SU-DHL-6 (cell line): ENCODE measurements around the gene FOXI3.

ENCODE experiments used
- H2AFZ ChIP-seq: fragments of 200-600 bp; sonication (generic); 2 replicates; pipeline ENCODE4 v1.6.1; 2014; ENCODE audit warnings: low read depth, mild to moderate bottlenecking, moderate library complexity, mixed read lengths, antibody characterized with exemption, low read length; ENCODE audit not compliant: severe bottlenecking
- H3F3A ChIP-seq: fragments of 200-600 bp; shearing (Covaris generic); 2 replicates; pipeline ENCODE4 v1.6.0; 2016; ENCODE audit warnings: antibody characterized with exemption, mild to moderate bottlenecking; ENCODE audit not compliant: insufficient read depth
- H3K27ac ChIP-seq: fragments of 200-600 bp; sonication (generic); 2 replicates; pipeline ENCODE4 v1.5.1; 2016; ENCODE audit warnings: low read depth, mild to moderate bottlenecking, low read length, moderate library complexity, mixed read lengths
- H3K27me3 ChIP-seq: fragments of 200-600 bp; sonication (generic), shearing (Covaris generic); 2 replicates; pipeline ENCODE4 v1.6.0; 2014; ENCODE audit warnings: mild to moderate bottlenecking, low read length
- H3K36me3 ChIP-seq: fragments of 200-600 bp; sonication (generic); 2 replicates; pipeline ENCODE4 v1.6.1; 2014; ENCODE audit warnings: mild to moderate bottlenecking, low read length, mixed read lengths
- H3K4me2 ChIP-seq: fragments of 300-600, 200-600 bp; shearing (Covaris generic), sonication (generic); 2 replicates; pipeline ENCODE4 v1.6.0; 2014; ENCODE audit warnings: low read length, low read depth, mild to moderate bottlenecking; ENCODE audit not compliant: poor library complexity, severe bottlenecking
- H3K4me3 ChIP-seq: fragments of 200-600 bp; sonication (generic); 2 replicates; pipeline ENCODE4 v1.5.1; 2014; ENCODE audit warnings: antibody characterized with exemption, low read length, mild to moderate bottlenecking, mixed read lengths; ENCODE audit not compliant: insufficient read depth, poor library complexity, severe bottlenecking
- H3K79me2 ChIP-seq: fragments of 200-600 bp; sonication (generic); 2 replicates; pipeline ENCODE4 v1.6.1; 2014; ENCODE audit warnings: mild to moderate bottlenecking, low read length, moderate library complexity; ENCODE audit not compliant: insufficient read depth
- H3K9ac ChIP-seq: fragments of 200-600 bp; sonication (generic); 2 replicates; pipeline ENCODE4 v1.7.0; 2014; ENCODE audit warnings: mild to moderate bottlenecking, low read length
- H3K9me2 ChIP-seq: fragments of 200-600 bp; sonication (generic); replicated peaks from 2 replicates; pipeline ENCODE4 v1.6.1; 2014; ENCODE audit warnings: low read length; ENCODE audit not compliant: insufficient read depth
- H3K9me3 ChIP-seq: fragments of 200-600 bp; sonication (generic); 2 replicates; pipeline ENCODE4 v1.6.1; 2014; ENCODE audit warnings: low read length, mixed read lengths; ENCODE audit not compliant: insufficient read depth
- H4K20me1 ChIP-seq: fragments of 200-600 bp; sonication (generic); 2 replicates; pipeline ENCODE4 v1.6.1; 2014; ENCODE audit warnings: low read depth, mild to moderate bottlenecking, antibody characterized with exemption, low read length, moderate library complexity, mixed read lengths
- CTCF ChIP-seq: fragments of 200-600 bp; sonication (generic); IDR thresholded peaks from one replicate; pipeline ENCODE4 v1.5.1; 2017; ENCODE audit warnings: antibody characterized with exemption, mild to moderate bottlenecking, low read length, moderate library complexity; ENCODE audit not compliant: insufficient read depth, poor library complexity, severe bottlenecking
- EZH2phosphoT487 ChIP-seq: fragments of 200-600 bp; sonication (generic), shearing (Covaris generic); conservative IDR thresholded peaks from 2 replicates; pipeline ENCODE4 v1.6.1; 2018; ENCODE audit warnings: mild to moderate bottlenecking, antibody characterized with exemption, low read length, moderate library complexity, mixed read lengths

FOXI3 gene

GRCh38 chr2:88442473-88442872 is 10.0 kb downstream of the FOXI3 start:
- Histone ChIP-seq H3K79me2 (no peaks in the 10 kb centered on the region), H3K27ac (no peak overlapping the region), H3K4me3 (no peak overlapping the region), H4K20me1 (no peaks in the 10 kb centered on the region), H2AFZ (no peak overlapping the region), H3K36me3 (no peaks in the 10 kb centered on the region), H3K4me2 (no peak overlapping the region), H3F3A (no peaks in the 10 kb centered on the region), H3K9me3 (no peaks in the 10 kb centered on the region), H3K27me3 (no peaks in the 10 kb centered on the region), H3K9me2 (no peaks in the 10 kb centered on the region), H3K9ac (no peak overlapping the region)
- no peak for TF ChIP-seq CTCF
- TF ChIP-seq EZH2phosphoT487, result no peak

GRCh38 chr2:88442061-88442460 is 10.4 kb downstream of the FOXI3 start:
- no peak overlapping the region for H3K9ac ChIP-seq
- H2AFZ ChIP-seq, result no peak overlapping the region
- TF ChIP-seq EZH2phosphoT487, result no peak
- TF ChIP-seq CTCF, result no peak
- no peaks in the 10 kb centered on the region for H3K36me3 ChIP-seq
- no peaks in the 10 kb centered on the region for H3K79me2 ChIP-seq
- H4K20me1 ChIP-seq, result no peaks in the 10 kb centered on the region
- no peak overlapping the region for H3K4me3 ChIP-seq
- no peaks in the 10 kb centered on the region for H3K9me2 ChIP-seq
- no peak overlapping the region for H3K4me2 ChIP-seq
- no peaks in the 10 kb centered on the region for H3K9me3 ChIP-seq
- no peak overlapping the region for H3K27ac ChIP-seq
- no peaks in the 10 kb centered on the region for H3K27me3 ChIP-seq
- H3F3A ChIP-seq, result no peaks in the 10 kb centered on the region

GRCh38 chr2:88437010-88437409 is 15.5 kb downstream of the FOXI3 start:
- Histone ChIP-seq H3K4me3 (no peak overlapping the region), H3K9ac (no peak overlapping the region), H2AFZ (no peak overlapping the region), H4K20me1 (no peaks in the 10 kb centered on the region), H3K79me2 (no peaks in the 10 kb centered on the region), H3K27ac (no peak overlapping the region), H3K27me3 (no peaks in the 10 kb centered on the region), H3K36me3 (no peaks in the 10 kb centered on the region), H3F3A (no peaks in the 10 kb centered on the region), H3K9me2 (no peaks in the 10 kb centered on the region), H3K4me2 (no peak overlapping the region), H3K9me3 (no peaks in the 10 kb centered on the region)
- TF ChIP-seq CTCF, result no peak
- no peak for TF ChIP-seq EZH2phosphoT487
